Thyroid gland (tissue), 4 donors: ENCODE data around the gene BET1L. TPM values are rescaled to one million over a fixed set of nuclear protein-coding genes. Genes with fewer than 3 reads are reported as not detected.
"Not testable (repeated sequence)": the region's sequence is repeated elsewhere in the genome, so short reads cannot be mapped to it uniquely, and the experiment has no call there.

Source experiments
- DNase-seq, 2 donors: peaks; one replicate each; pipeline ENCODE4 v3.0.0-alpha.2; 2019
- H3K27ac ChIP-seq, 3 donors: fragments of 200-600 bp; sonication (generic); 1 replicate in 2 of 3; 2 replicates in 1 of 3; pipeline ENCODE4 v1.5.1; 2016 to 2019; ENCODE audit warnings: mild to moderate bottlenecking in 1 of 3, moderate library complexity in 1 of 3
- H3K27me3 ChIP-seq: fragments of 200-600 bp; sonication (generic); one replicate; pipeline ENCODE4 v1.5.1; 2019
- H3K36me3 ChIP-seq, 2 donors: fragments of 200-600 bp; sonication (generic); one replicate each; pipeline ENCODE4 v1.5.1; 2016 to 2019
- H3K4me1 ChIP-seq, 2 donors: fragments of 200-600 bp; sonication (generic); one replicate each; pipeline ENCODE4 v1.5.1; 2017 to 2019
- H3K4me3 ChIP-seq, 3 donors: fragments of 200-600 bp; sonication (generic); replicated peaks in 1 of 3; 1 replicate in 2 of 3; 2 replicates in 1 of 3; pipeline ENCODE4 v1.5.1; 2016; ENCODE audit warnings: mild to moderate bottlenecking in 1 of 3
- H3K9me3 ChIP-seq: fragments of 200-600 bp; sonication (generic); one replicate; pipeline ENCODE4 v1.5.1; 2017
- CTCF ChIP-seq, 6 experiments: fragments of 200-600 bp in 3 of 6; fragments of 450-650 bp in 3 of 6; sonication (generic) in 3 of 6; IDR thresholded peaks; one replicate each; pipeline ENCODE4 v1.5.1; 2016 to 2019; ENCODE audit warnings: antibody characterized with exemption in 6 of 6, mild to moderate bottlenecking in 2 of 6, inconsistent platforms in 1 of 6, moderate library complexity in 1 of 6
- WGBS, 2 donors: methylation state at CpG; one replicate each; pipeline ENCODE4 v1.1.5; 2017; 5-methylcytosine and 5-hydroxymethylcytosine counted together
- intact Hi-C: fragments of 100-400 bp; cut with DNase I; formaldehyde crosslinking; loops from one replicate; pipeline ENCODE4 v1.15.1; 2023
- small RNA-seq: library from RNA; depleted of rRNA; stranded (forward); fragments of <200 nt; gene quantifications from one replicate; pipeline ENCODE3, GENCODE V24; 2016
- total RNA-seq, 4 donors: library from RNA; depleted of rRNA; stranded (reverse); fragments of >200 nt; gene quantifications; one replicate each; pipeline ENCODE4 v1.2.3, GENCODE V29; 2016

BET1L gene
- total RNA-seq, 4 donors from 2014 or later: 22.2 to 39.5 (median 33.8) TPM

GRCh38 chr11:191490-192478 lies 15.4 kb downstream of the BET1L start:
- intact Hi-C loops, H3K36me3 ChIP-seq, H3K27me3 ChIP-seq, H3K9me3 ChIP-seq, H3K27ac ChIP-seq, H3K4me1 ChIP-seq, H3K4me3 ChIP-seq: not testable (repeated sequence)
- TF ChIP-seq CTCF (IDR thresholded peaks at IDR 0.05): peak in 4 of 6 experiments; percentile 19 to 37 (median 32)
- 80 to 90% methylated on average over 1 to 4 of the region's 8 CpGs for WGBS, 2 donors
- peak in 1 of 2 donors; percentile 31 for DNase-seq

- intact Hi-C loops, H3K4me3 ChIP-seq, DNase-seq, H3K27me3 ChIP-seq, H3K36me3 ChIP-seq, H3K4me1 ChIP-seq, H3K9me3 ChIP-seq, H3K27ac ChIP-seq: not testable (repeated sequence)
- 78 to 79% methylated on average over 5 of the region's 5 CpGs for WGBS, 2 donors
Observed at GRCh38 chr11:190546-190945, 16.7 kb downstream of the BET1L start.

- H3K27ac ChIP-seq, H3K9me3 ChIP-seq, intact Hi-C loops, H3K4me1 ChIP-seq, H3K27me3 ChIP-seq, H3K36me3 ChIP-seq, H3K4me3 ChIP-seq: not testable (repeated sequence)
- WGBS, 2 donors: 61% methylated on average over 7 of the region's 25 CpGs; no CpG with 5 or more reads in 1 of the 2 donors
- TF ChIP-seq CTCF (IDR thresholded peaks at IDR 0.05): peak in 1 of 6 experiments; percentile 3
- peak in 1 of 2 donors; percentile 10 for DNase-seq
Observed at GRCh38 chr11:189843-190311, 17.3 kb downstream of the BET1L start.

- WGBS, 2 donors: 79 to 81% methylated on average over 36 to 45 of the region's 55 CpGs
- H3K9me3 ChIP-seq, DNase-seq, intact Hi-C loops, H3K36me3 ChIP-seq, H3K4me3 ChIP-seq, H3K27me3 ChIP-seq, H3K27ac ChIP-seq, H3K4me1 ChIP-seq: not testable (repeated sequence)
Observed at GRCh38 chr11:189200-189783, 17.9 kb downstream of the BET1L start.

GRCh38 chr11:180242-180641 lies 27.0 kb downstream of the BET1L start:
- H3K27ac ChIP-seq, H3K4me3 ChIP-seq, DNase-seq, H3K4me1 ChIP-seq, H3K36me3 ChIP-seq, intact Hi-C loops, H3K9me3 ChIP-seq, H3K27me3 ChIP-seq: not testable (repeated sequence)
- 0% methylated on average over 2 to 5 of the region's 13 CpGs for WGBS, 2 donors

Small RNA genes within 50 kb of the gene (small RNA-seq; reads per million reads assigned to genes)
- gene RNU6-447P: not detected

Other genes starting within 250 kb of the BET1L start
- not detected for gene SCGB1C1, start 14.3 kb downstream of the BET1L start, total RNA-seq
- 100 to 1,000 TPM in 2 of 4 donors, 10 to 100 TPM in 2; 65.8 to 128 (median 99.8) TPM for gene RIC8A, start 309 bp upstream of the BET1L start, total RNA-seq
- 10 to 100 TPM; 14.3 to 21.2 (median 17.0) TPM for gene SIRT3, start 28.9 kb upstream of the BET1L start, total RNA-seq
- 100 to 1,000 TPM in 1 of 4 donors, 10 to 100 TPM in 3; 64.7 to 111 (median 77.7) TPM for gene PSMD13, start 29.6 kb upstream of the BET1L start, total RNA-seq
- under 1 TPM; 0.13 to 0.73 (median 0.28) TPM for gene NLRP6, start 71.0 kb upstream of the BET1L start, total RNA-seq
- gene PGGHG, start 81.7 kb upstream of the BET1L start, total RNA-seq: 10 to 100 TPM; 21.8 to 43.3 (median 32.7) TPM
- not detected for gene IFITM5, start 92.1 kb upstream of the BET1L start, total RNA-seq
- 100 to 1,000 TPM in 1 of 4 donors, 10 to 100 TPM in 3; 83.2 to 318 (median 92.9) TPM for gene IFITM2, start 100.4 kb upstream of the BET1L start, total RNA-seq
- 100 to 1,000 TPM in 3 of 4 donors, 10 to 100 TPM in 1; 94.3 to 163 (median 103) TPM for gene IFITM1, start 106.6 kb upstream of the BET1L start, total RNA-seq
- 100 to 1,000 TPM; 140 to 300 (median 178) TPM for gene IFITM3, start 113.5 kb upstream of the BET1L start, total RNA-seq
- 1 to 10 TPM in 1 of 4 donors, under 1 TPM in 1, not detected in 2; 0.98 to 1.2 TPM for gene B4GALNT4, start 162.1 kb upstream of the BET1L start, total RNA-seq
- gene PKP3, start 186.8 kb upstream of the BET1L start, total RNA-seq: 10 to 100 TPM; 30.4 to 58.4 (median 46.9) TPM
- 10 to 100 TPM; 46.0 to 69.6 (median 47.8) TPM for gene SIGIRR, start 207.6 kb upstream of the BET1L start, total RNA-seq
- 1 to 10 TPM; 3.7 to 6.4 (median 4.7) TPM for gene ANO9, start 234.6 kb upstream of the BET1L start, total RNA-seq
- 10 to 100 TPM; 40.8 to 69.9 (median 41.7) TPM for gene PTDSS2, start 242.9 kb upstream of the BET1L start, total RNA-seq